Measurements from ENCODE around the gene ZSCAN9. TPM values are rescaled to one million over a fixed set of nuclear protein-coding genes. Genes with fewer than 3 reads are reported as not detected.

The ZSCAN9 gene
- total and polyA plus RNA-seq, 2 of the 13 experiments (the other 11 are each of a cell fraction or from before 2014, with no cell fraction given): 14.6 to 17.8 TPM

DNA sequence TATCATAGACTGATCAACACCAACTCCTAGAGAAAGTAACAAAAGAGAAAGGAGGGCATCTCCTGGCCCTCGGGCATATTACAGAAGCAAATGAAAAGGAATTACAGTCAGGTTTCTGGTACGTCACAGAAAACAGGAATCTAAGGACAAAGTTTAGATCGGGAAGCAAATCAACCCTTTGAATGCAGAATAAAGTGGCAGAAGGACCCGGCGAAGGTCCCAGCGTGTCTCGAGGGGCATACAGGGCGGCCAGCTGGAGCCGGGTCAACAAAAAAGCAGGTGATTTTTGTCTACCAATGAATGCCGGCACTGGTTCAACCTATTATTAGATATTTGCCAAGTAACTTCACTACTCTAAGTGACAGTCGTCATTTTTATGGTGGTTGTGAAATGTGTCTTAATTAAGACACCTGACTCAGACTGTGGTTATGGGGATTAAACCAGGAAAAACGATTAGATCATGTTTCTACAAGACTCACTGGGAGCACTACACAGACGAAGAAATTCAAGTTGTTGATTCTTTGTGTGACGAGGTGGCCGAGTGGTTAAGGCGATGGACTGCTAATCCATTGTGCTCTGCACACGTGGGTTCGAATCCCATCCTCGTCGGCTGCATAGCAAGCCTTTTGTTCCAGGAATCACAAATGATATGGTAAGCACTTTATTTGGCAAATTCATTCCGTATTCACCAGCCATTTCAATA is 12.4 kb upstream of the ZSCAN9 start (continued):
- TF ChIP-seq MAZ (IDR thresholded peaks at IDR 0.05; ENCODE audit: borderline replicate concordance, low read depth, low read length) (no peak), MAZ (CRISPR knock-in tag; IDR thresholded peaks at IDR 0.05; ENCODE audit: low read depth) (no peak), U2AF2 (IDR thresholded peaks at IDR 0.05; ENCODE audit: low read depth, low read length) (no peak), ZNF34 (CRISPR knock-in tag; IDR thresholded peaks at IDR 0.05; ENCODE audit: borderline replicate concordance) (0 out of 2 replicates have a peak, but pooled peaks have one; percentile 45), FOXJ3 (CRISPR knock-in tag; IDR thresholded peaks at IDR 0.05; ENCODE audit: borderline replicate concordance) (0 out of 2 replicates have a peak, but pooled peaks have one; percentile 37), TMF1 (CRISPR knock-in tag; IDR thresholded peaks at IDR 0.05; ENCODE audit: low read depth) (no peak), HNRNPH1 (optimal IDR thresholded peaks at IDR 0.05; ENCODE audit: low read depth, low read length) (no peak), HDAC2 (CRISPR knock-in tag; IDR thresholded peaks at IDR 0.05) (peak; percentile 60), ZBTB7A (CRISPR knock-in tag; IDR thresholded peaks at IDR 0.05) (no peak), ASH2L (IDR thresholded peaks at IDR 0.05; ENCODE audit: insufficient read length, low read depth, low read length) (peak; percentile 39), CBFB (CRISPR knock-in tag; IDR thresholded peaks at IDR 0.05) (0 out of 2 replicates have a peak, but pooled peaks have one; percentile 17), MYC (CRISPR knock-in tag; IDR thresholded peaks at IDR 0.05; ENCODE audit: borderline replicate concordance) (peak; percentile 62), SP140L (CRISPR knock-in tag; IDR thresholded peaks at IDR 0.05; ENCODE audit: borderline replicate concordance) (0 out of 2 replicates have a peak, but pooled peaks have one; percentile 66), ZFX (CRISPR knock-in tag; IDR thresholded peaks at IDR 0.05; ENCODE audit: low read depth) (peak; percentile 8; the same call in 1 of the 2 replicates), GATAD1 (CRISPR knock-in tag; IDR thresholded peaks at IDR 0.05) (peak; percentile 65; the same call in 1 of the 2 replicates), GABPA (IDR thresholded peaks at IDR 0.05; ENCODE audit: low read depth, low read length) (no peak), GABPA (CRISPR knock-in tag; IDR thresholded peaks at IDR 0.05; ENCODE audit: low read depth) (peak; percentile 58), ZFYVE20 (CRISPR knock-in tag; IDR thresholded peaks at IDR 0.05; ENCODE audit: borderline replicate concordance, low read depth) (no peak), FOXA1 (IDR thresholded peaks at IDR 0.05) (no peak), FOXA1 (CRISPR knock-in tag; IDR thresholded peaks at IDR 0.05) (peak; percentile 81), ERF (CRISPR knock-in tag; IDR thresholded peaks at IDR 0.05) (peak; percentile 63; the same call in 1 of the 2 replicates), SMAD3 (CRISPR knock-in tag; IDR thresholded peaks at IDR 0.05) (peak; percentile 63; the same call in 1 of the 2 replicates), ZNF737 (CRISPR knock-in tag; IDR thresholded peaks at IDR 0.05; ENCODE audit: borderline replicate concordance) (peak; percentile 54; the same call in 1 of the 2 replicates), ZBTB3 (CRISPR knock-in tag; IDR thresholded peaks at IDR 0.05; ENCODE audit: borderline replicate concordance, low read depth) (no peak), THRA (CRISPR knock-in tag; IDR thresholded peaks at IDR 0.05; ENCODE audit: borderline replicate concordance) (no peak; the same call in 1 of the 2 replicates)
- TF ChIP-seq, protein P1, sequence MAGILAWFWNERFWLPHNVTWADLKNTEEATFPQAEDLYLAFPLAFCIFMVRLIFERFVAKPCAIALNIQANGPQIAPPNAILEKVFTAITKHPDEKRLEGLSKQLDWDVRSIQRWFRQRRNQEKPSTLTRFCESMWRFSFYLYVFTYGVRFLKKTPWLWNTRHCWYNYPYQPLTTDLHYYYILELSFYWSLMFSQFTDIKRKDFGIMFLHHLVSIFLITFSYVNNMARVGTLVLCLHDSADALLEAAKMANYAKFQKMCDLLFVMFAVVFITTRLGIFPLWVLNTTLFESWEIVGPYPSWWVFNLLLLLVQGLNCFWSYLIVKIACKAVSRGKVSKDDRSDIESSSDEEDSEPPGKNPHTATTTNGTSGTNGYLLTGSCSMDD (CRISPR knock-in tag; IDR thresholded peaks at IDR 0.05): no peak
- TF ChIP-seq, protein P2, sequence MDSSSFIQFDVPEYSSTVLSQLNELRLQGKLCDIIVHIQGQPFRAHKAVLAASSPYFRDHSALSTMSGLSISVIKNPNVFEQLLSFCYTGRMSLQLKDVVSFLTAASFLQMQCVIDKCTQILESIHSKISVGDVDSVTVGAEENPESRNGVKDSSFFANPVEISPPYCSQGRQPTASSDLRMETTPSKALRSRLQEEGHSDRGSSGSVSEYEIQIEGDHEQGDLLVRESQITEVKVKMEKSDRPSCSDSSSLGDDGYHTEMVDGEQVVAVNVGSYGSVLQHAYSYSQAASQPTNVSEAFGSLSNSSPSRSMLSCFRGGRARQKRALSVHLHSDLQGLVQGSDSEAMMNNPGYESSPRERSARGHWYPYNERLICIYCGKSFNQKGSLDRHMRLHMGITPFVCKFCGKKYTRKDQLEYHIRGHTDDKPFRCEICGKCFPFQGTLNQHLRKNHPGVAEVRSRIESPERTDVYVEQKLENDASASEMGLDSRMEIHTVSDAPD (CRISPR knock-in tag; IDR thresholded peaks at IDR 0.05): peak; percentile 47; the same call in 1 of the 2 replicates
